NCI-H1436 (cell line): Measurements from ENCODE around the gene EGLN1.
"Not testable (repeated sequence)": the region's sequence is repeated elsewhere in the genome, so short reads cannot be mapped to it uniquely, and the experiment has no call there.

Source experiments
- DNase-seq: peaks from one replicate; lab custom pipeline; 2025; lab: John Stamatoyannopoulos, UW

Gene EGLN1

GRCh38 chr1:231362325-231362724, 59.8 kb downstream of the EGLN1 start:
- DNase-seq: no peak

GRCh38 chr1:231359113-231359512, 63.0 kb downstream of the EGLN1 start:
- DNase-seq: no peak

GRCh38 chr1:231357831-231358354, 64.2 kb downstream of the EGLN1 start:
- DNase-seq: peak; percentile 60

GRCh38 chr1:231357187-231357772, 64.8 kb downstream of the EGLN1 start:
- DNase-seq: no peak

GRCh38 chr1:231355171-231355570, 66.9 kb downstream of the EGLN1 start:
- no peak for DNase-seq

GRCh38 chr1:231354330-231355020, 67.6 kb downstream of the EGLN1 start:
- DNase-seq: no peak

- no peak for DNase-seq
Observed at GRCh38 chr1:231353086-231353485, 69.0 kb downstream of the EGLN1 start.

GRCh38 chr1:231351816-231352215, 70.3 kb downstream of the EGLN1 start:
- no peak for DNase-seq

- not testable (repeated sequence) for DNase-seq
Observed at GRCh38 chr1:231348856-231349255, 73.2 kb downstream of the EGLN1 start.

GRCh38 chr1:231348442-231348841, 73.6 kb downstream of the EGLN1 start:
- no peak for DNase-seq

- DNase-seq: no peak
Observed at GRCh38 chr1:231347961-231348360, 74.1 kb downstream of the EGLN1 start.

- no peak for DNase-seq
Observed at GRCh38 chr1:231340328-231341013, 81.6 kb downstream of the EGLN1 start.

- no peak for DNase-seq
Observed at GRCh38 chr1:231338270-231339128, 83.6 kb downstream of the EGLN1 start, which contains the start of gene SPRTN. TSS of gene SPRTN (plus strand) at chr1:231338293. CDS start at chr1:231338384, 91 bp downstream.

GRCh38 chr1:231337472-231338269, 84.4 kb downstream of the EGLN1 start, which contains the start of gene EXOC8:
TSS of gene EXOC8 (minus strand) at chr1:231337852. CDS start at chr1:231337745, 107 bp downstream.
- peak; percentile 99 for DNase-seq

- DNase-seq: no peak
Observed at GRCh38 chr1:231337043-231337471, 85.0 kb downstream of the EGLN1 start.

- no peak for DNase-seq
Observed at GRCh38 chr1:231335663-231336602, 86.2 kb downstream of the EGLN1 start.

GRCh38 chr1:231334952-231335351, 87.1 kb downstream of the EGLN1 start:
- DNase-seq: no peak

GRCh38 chr1:231334079-231334666, 87.9 kb downstream of the EGLN1 start:
- no peak for DNase-seq

GRCh38 chr1:231332761-231333160, 89.3 kb downstream of the EGLN1 start:
- no peak for DNase-seq
